Pons (tissue), 1 donor: Measurements from ENCODE around the gene RNF133.
A peak's percentile ranks its signal among the peaks of the same experiment; 100 is the strongest.
"Not testable (repeated sequence)": the region's sequence is repeated elsewhere in the genome, so short reads cannot be mapped to it uniquely, and the experiment has no call there.

Source experiments
- DNase-seq: peaks from one replicate; pipeline ENCODE4 v3.0.0-alpha.2; 2016; ENCODE audit warnings: low spot score

RNF133 gene

DNA sequence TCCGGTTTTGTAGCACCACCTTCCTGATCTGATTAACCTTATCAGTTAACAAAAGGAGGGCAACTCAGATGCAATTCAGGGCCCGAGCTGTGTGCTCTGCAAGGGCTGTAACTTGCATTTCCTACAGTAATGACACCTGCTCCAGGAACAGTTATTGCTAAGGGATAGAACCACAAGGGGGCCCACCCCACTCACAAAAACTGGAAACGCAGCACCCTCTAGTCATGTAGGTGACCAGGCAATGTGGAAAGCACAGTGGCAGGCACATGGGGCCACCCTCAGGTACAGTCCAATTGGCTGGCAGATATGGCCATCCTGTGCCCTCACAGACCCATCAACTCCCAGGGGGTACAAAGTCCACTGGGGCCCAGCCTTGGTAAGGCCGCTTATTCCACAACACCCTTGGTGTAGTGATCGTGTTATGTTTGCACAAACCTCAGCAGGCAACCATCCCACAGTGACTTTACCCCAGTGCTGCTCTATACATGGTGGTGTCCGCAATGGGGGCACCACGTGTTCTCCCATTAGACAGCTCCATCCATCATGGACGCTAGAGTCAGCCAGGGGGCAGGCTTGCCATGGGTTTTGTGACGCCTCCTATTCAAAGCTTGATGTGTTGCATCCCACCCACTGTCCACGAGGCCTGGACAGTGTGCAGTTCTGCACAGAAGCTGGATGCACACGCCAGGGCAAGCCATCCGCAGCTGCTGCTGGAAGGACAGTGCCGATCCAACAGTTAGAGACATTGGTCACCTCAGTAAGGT lies 9.4 kb downstream of the RNF133 start:
- no peak for DNase-seq

DNA sequence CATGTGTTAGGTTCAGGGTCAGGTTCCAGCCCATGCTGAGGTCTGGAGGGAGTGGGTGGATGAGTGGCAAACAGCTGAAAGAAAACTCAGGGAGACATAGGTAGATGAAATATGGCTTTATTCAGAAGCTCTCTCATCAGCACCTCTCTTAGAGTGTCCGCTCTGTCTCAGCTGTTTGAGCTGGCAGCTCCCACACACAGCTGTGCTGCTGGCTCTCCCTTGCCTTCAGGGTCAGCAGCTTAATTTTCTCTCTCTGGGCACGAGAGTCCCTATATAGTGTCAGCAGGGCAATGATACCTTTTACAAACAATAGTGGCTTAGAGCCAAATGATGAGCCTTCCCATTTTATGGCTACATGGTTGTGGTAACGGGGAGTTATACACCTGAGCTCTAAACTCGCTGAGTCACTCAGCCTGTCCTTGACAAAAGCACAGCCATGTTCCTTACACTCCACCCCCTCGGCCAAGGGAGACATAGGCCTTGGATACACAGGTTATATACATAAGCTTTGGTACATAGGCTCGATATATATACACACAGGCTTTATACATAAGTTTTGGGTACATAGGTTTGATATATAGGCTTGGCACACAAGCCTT lies 10.4 kb downstream of the RNF133 start:
- no peak for DNase-seq

DNA sequence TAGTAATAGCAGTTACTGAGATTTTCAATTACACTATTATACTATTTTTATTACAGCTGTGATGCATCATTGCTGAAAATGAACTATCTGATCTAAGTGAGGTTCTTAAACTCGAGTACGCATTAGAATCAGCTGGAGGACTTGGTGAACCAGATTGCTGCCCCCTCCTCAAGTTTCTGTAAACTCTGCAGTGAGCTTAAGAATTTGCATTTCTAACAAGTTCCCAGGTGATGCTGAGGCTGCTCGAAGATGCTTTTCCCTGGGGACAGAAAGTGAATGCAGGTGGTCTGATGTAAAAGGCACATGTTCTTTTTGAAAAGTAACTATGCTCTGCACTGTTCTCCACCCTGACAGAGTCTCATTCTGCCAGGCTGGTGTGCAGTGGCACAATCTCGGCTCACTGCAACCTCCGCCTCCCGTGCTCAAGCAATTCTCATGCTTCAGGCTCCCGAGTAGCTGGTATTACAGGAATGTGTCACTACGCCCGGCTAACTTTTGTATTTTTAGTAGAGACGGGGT lies 12.5 kb downstream of the RNF133 start:
- DNase-seq = no peak

DNA sequence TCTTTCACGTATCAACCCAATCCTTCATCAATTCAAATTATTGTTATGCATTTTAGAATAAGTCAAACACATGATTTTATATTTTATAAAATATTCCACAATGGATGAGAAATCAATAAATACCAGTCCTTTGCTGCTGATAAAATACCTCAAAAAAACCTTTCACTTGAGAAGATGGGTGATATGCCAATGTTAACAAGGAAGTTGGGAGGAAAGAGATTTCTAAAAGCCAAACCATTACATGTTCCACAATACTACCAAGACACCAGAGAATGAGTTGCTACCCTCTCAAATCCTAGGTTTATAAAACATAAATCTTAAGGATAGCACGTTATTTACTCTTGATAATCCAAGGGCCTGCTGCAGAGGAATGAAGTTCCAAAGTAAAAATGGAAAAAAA lies 14.4 kb downstream of the RNF133 start:
- no peak for DNase-seq

DNA sequence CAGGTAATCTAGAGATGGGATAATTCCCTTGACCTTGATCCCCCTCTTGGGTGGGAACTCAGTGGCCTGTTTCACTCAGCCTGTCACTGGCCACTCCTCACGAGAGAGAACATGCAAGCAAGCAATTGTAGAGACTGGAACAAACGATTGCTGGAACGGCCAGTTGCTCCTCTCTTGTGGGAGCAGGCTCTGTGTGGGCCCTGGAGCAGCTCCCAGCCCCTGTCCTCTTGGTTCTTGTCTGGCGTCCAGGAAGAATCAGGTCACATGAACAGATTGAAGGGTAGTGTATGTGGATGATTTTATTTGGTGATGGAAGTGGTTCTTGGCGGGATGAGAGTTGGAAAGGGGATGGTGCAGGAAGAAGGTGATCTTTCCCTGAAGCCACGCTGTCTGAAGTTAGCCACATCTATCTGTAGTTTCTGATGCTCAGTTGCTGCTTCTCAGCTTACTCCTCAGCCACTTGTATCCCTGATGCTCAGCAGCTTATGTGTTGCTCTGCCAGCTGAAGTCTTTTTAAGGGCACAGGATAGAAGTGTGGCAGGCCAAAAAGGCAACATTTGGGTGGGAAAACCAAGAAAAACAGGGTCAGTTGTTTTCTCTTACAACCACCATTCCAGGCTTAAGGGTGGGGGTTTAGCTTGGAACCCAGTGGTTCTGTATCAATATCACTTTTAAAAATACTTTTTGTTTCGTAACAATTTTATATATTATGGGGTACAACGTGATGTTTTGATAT lies 15.9 kb downstream of the RNF133 start:
- no peak for DNase-seq

DNA sequence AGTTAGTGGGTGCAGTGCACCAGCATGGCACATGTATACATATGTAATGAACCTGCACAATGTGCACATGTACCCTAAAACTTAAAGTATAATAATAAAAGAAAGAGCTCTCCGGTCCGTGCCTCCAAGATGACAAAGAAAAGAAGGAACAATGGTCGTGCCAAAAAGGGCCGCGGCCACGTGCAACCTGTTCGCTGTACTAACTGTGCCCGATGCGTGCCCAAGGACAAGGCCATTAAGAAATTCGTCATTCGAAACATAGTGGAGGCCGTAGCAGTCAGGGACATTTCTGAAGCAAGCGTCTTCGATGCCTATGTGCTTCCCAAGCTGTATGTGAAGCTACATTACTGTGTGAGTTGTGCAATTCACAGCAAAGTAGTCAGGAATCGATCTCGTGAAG lies 17.7 kb downstream of the RNF133 start:
- not testable (repeated sequence) for DNase-seq

DNA sequence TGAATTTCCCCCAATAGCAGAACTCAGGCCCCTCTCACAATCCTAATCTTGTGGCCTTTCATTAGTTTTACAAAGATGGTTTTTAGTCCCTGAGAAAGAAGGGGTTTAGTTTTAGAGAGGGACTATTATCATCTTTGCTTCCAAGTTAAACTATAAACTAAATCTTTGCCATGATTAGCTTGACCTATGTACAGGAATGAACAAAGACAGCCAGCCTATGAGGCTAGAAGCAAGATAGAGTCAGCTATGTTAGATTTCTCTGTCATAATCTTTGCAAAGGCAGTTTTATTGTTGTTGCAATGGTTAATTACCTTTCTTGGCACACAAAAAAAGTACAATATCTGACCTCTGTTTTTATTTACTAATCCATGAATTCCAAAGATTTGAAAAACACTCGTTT lies 19.1 kb downstream of the RNF133 start:
- no peak for DNase-seq

DNA sequence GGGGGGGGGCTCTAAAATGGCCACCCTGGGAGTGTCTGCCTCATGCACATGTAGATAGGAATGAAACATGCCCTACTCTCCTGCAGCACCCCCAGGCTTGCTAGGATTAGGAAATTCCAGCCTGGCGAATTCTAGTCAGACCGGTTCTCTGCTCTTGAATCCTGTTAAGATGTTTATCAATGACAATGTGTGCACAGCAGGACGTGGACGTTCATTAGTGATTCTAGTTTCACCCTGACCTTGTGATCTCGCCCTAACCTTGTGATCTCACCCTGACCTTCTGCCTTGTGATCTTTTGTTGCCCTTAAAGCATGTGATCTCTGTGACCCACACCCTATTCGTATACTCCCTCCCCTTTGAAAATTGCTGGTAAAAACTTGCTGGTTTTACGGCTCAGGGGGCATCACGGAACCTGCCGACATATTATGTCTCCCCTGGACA lies 19.6 kb downstream of the RNF133 start:
- DNase-seq = not testable (repeated sequence)

DNA sequence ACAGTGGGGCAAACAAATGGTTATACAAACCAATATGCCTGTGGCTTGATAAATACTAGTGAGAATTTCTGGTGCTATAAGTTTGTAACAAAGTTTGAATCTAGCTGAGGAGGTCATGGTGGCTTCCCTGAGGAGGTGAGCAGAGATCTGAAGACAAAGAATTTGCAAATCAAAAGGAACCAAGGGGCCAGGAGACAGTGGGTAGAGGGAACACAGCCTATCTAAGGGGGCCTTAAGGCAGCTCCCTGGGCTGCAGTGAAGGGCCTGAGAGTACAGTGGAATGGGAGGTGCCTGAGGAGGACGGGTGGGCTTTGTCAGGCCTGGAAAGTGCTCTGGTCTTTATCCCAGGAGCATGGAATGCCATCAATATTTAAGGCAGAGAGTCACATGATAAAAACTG lies 21.8 kb downstream of the RNF133 start:
- DNase-seq = no peak

DNA sequence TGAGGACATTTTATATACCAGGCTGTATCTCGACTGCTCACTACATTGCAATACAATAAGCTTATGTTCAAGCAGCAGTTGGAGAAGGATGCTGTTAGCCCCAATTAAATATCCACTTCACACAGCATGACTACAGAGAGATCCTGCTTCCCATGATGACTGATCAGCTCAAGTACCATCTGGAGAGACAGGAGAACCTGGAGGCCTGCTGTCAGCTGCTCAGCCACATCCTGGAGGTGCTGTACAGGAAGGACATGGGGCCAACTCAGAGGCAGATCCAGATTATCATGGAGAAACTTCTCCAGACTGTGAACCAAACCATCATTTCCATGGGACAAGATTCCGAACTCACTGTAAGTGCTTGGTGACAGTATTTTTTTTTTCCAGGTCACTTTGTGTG lies 22.5 kb downstream of the RNF133 start:
- DNase-seq = peak; percentile 26

DNA sequence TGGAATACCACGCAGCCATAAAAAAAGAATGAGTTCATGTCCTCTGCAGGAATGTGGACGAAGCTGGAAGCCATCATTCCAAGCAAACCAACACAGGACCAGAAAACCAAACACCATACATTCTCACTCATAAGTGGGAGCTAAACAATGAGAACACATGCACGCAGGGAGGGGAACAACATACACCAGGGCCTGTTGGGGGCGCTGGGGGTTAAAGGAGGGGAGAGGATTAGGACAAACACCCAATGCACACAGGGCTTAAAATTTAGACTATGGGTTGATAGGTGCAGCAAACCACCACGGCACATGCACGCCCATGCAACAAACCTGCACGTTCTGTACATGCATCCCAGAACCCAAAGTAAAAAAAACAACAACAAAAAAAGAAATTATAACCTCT lies 23.3 kb downstream of the RNF133 start:
- DNase-seq = no peak

DNA sequence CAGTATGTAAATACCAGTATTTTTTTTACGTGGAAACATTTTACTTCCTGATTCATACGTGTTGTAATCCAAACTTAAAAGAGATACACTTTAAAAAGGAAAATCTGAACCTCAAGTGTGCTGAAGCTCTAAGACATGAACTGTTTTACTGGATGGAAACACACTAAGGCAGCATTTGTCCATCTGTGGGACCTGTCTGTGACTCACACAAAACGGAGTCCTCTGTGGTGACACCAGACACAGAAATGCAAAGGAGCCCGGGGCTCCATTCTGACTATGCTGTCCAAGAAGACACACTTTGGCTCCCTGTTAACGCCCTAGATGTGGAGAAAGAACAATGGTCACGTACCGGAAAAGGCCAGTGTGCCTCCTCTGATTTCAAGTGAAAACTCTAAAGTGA lies 23.9 kb downstream of the RNF133 start:
- no peak for DNase-seq

DNA sequence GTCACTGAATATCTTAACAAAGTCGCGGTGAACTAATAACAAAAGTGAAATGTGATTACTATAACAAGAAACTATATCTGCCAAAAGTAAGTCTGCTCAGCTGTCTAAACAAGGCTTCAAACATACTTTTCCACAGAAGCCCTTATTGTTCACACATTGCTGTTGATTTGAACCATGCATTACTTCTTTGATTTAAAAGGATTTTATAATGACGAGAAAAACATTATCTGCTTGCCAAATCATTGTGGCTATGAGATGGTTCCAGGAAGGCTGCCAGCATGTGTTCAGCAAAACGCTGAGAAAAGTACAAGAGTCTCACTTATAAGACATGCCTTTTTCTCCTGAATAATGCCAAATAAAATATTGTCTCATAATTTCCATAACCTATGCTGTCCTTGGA lies 24.4 kb downstream of the RNF133 start:
- no peak for DNase-seq

DNA sequence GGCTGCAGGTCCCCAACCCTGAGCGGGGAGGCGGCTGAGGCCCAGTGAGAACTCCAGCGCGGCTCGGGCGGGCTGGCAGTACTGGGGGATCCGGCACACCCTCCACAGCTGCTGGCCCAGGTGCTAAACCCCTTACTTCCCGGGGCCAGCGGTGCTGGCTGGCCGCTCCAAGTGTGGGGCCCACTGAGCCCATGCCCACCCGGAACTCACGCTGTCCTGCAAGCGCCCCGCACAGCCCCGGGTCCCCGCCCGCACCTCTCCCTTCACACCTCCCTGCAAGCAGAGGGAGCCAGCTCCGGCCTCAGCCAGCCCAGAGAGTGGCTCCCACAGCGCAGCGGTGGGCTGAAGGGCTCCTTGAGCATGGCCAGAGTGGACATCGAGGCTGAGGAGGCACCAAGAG lies 25.0 kb downstream of the RNF133 start:
- DNase-seq = no peak

DNA sequence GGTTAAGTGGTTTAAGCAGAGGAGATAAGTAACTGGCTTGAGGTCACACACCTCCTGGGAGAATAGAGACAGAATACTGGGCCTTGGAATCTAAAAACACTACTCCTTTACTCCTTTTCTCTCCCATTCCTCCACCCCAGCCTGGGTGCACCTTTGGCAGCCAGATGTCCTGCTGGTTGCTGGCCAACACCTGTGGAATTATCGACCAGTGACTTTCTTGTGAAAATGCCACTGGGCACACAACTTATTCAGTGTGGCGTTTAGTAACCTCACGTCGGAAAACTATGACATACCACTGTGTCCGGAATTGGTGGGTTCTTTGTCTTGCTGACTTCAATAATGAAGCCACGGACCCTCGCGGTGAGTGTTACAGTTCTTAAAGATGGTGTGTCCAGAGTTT lies 26.4 kb downstream of the RNF133 start:
- DNase-seq = no peak

DNA sequence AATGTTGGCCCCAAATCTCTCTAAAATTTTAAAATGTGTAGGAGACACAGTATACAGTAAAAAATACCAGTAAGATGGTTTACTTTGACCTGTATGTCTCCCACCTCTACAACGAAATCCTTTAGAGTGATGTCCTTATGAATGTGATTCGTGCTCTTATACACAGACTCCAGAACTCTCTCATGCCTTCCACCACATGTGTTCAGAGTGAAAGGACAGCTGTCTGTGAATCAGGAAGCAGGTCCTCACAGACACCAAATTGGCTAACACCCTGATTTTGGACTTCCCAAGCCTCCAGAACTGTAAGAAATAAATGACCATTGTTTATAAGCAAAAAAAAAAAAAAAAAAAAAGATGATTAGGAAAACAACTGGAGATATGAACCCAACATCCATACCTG lies 35.2 kb downstream of the RNF133 start:
- DNase-seq = no peak

DNA sequence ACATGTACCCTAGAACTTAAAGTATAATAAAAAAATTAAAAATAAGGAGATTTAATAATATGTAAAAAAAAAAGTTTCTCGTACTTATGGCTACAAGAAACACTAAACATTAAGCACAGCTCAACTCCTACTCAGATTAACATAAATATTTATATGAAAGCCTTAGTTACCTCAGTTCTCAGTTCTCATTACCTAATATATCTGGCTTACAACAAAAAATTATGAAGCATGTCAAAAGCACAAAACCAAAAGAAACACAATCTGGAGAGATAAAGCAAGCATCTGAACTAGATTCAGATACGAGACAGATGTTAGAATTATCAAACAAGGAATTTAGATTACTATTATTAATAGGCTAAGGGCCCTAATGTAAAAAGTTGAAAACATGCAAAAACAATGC lies 40.1 kb downstream of the RNF133 start:
- no peak for DNase-seq

DNA sequence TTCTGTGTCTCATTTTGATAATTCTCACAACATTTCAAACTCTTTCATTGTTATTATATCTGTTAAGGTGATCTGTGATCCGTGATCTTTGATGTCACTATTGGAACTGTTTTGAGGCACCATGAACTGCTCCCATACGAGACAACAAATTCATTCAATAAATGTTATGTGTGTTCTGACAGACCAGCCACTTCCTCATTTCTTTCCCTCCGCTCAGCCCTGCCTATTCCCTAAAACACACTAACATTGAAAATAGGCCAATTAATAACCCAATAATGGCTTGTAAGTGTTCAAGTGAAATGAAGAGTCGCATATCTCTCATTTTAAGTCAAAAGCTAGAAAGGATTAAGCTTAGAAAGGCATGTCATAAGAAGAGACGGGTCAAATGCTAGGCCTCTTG lies 45.2 kb downstream of the RNF133 start:
- no peak for DNase-seq

DNA sequence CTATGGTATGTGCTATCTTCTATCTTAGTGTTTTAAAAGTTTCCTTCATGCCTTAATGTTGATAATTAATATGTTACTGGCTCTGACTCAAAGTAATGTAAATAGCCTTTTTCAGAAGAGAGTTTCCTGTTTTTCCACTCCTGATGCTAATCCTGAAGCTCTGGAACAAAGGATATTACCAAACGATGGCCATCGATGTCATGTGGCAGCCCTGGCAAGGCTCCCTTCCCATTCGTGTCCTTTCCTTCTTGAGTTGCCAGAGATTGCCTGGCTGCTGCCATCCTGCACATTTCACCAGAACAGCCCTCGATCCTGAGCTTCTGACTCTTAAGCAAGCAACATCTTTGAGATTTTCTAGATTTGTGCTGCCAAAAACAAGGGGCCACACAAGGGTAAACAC lies 46.0 kb downstream of the RNF133 start:
- no peak for DNase-seq

DNA sequence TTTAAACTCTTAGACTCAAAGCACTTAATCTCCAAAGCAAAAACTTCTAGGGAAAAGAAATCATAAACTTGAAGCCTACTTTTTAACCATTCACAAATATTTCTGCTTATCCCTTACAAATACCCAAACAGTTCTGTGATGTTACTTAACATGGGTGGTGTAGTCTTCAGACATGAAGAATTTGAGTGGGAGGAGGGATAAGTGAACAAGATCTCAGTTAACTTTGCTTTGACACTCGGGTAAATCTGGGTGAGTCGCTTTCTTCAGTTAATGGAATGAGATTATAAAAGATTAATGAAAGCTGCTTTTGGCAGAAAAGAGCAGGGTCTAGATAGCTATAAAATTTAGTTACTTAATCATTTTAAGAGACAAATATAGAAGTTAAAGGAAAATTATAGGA lies 47.5 kb downstream of the RNF133 start:
- DNase-seq = no peak
